HG03097 (cell line): ENCODE results near the gene COL1A2.

ENCODE experiments used
- ATAC-seq: cut with Tn5 transposase; IDR thresholded peaks from one replicate; pipeline ENCODE4 v1.9.1; 2021; ENCODE audit not compliant: unreplicated experiment, low FRiP score

COL1A2 gene

GRCh38 chr7:94472608-94473007 lies 77.9 kb downstream of the COL1A2 start:
- no peak for ATAC-seq

GRCh38 chr7:94476251-94476840 lies 81.7 kb downstream of the COL1A2 start:
- ATAC-seq, result no peak

- no peak for ATAC-seq
Measured at GRCh38 chr7:94477878-94478277, 83.2 kb downstream of the COL1A2 start.

GRCh38 chr7:94478648-94479214 lies 84.0 kb downstream of the COL1A2 start:
- ATAC-seq, result no peak
